SU-DHL-6 (cell line): ENCODE measurements around the gene GDAP2.

Experiments
- EZH2phosphoT487 ChIP-seq: fragments of 200-600 bp; sonication (generic), shearing (Covaris generic); conservative IDR thresholded peaks from 2 replicates; pipeline ENCODE4 v1.6.1; 2018; ENCODE audit warnings: mild to moderate bottlenecking, antibody characterized with exemption, low read length, moderate library complexity, mixed read lengths
- TF ChIP-seq, protein P1 (sequence below): fragments of 200-600 bp; sonication (generic); IDR thresholded peaks from one replicate; pipeline ENCODE4 v1.5.1; 2017; ENCODE audit warnings: antibody characterized with exemption, mild to moderate bottlenecking, low read length, moderate library complexity; ENCODE audit not compliant: insufficient read depth, poor library complexity, severe bottlenecking

DNA sequence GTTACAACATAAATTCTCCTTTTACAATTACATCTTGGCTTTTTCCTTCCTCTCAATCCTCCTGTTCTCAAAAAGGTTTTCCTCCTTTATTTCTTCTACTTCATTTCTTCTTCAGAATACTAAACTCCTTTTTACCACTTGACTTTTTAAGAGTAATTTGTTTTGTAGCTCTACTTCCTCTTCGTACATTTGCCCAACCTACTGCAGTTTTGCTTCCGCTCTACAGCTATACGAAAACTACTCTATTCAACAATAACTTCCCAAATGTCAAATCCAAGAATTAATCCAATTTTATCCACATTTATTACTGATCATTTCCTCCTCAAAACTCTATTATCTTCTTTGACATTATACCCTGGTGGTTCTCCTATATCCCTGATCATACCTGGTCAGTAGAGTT is 3.4 kb downstream of the GDAP2 start:
- TF ChIP-seq, protein P1, sequence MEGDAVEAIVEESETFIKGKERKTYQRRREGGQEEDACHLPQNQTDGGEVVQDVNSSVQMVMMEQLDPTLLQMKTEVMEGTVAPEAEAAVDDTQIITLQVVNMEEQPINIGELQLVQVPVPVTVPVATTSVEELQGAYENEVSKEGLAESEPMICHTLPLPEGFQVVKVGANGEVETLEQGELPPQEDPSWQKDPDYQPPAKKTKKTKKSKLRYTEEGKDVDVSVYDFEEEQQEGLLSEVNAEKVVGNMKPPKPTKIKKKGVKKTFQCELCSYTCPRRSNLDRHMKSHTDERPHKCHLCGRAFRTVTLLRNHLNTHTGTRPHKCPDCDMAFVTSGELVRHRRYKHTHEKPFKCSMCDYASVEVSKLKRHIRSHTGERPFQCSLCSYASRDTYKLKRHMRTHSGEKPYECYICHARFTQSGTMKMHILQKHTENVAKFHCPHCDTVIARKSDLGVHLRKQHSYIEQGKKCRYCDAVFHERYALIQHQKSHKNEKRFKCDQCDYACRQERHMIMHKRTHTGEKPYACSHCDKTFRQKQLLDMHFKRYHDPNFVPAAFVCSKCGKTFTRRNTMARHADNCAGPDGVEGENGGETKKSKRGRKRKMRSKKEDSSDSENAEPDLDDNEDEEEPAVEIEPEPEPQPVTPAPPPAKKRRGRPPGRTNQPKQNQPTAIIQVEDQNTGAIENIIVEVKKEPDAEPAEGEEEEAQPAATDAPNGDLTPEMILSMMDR = no peak
- TF ChIP-seq EZH2phosphoT487 = no peak
